Jurkat, Clone E6-1 (cell line): Measurements from ENCODE around the gene PPP1R7. TPM values are rescaled to one million over a fixed set of nuclear protein-coding genes. Genes with fewer than 3 reads are reported as not detected.
A peak's percentile ranks its signal among the peaks of the same experiment; 100 is the strongest.
"Not testable (repeated sequence)": the region's sequence is repeated elsewhere in the genome, so short reads cannot be mapped to it uniquely, and the experiment has no call there.

ENCODE experiments used
- DNase-seq: peaks from one replicate; pipeline ENCODE4 v3.0.0-alpha.2; 2011; ENCODE audit warnings: low read depth, low spot score
- H3K4me3 ChIP-seq: 2 replicates; pipeline ENCODE4 v1.5.1; 2011; ENCODE audit warnings: mild to moderate bottlenecking, low read length, control low read depth, moderate library complexity
- polyA plus RNA-seq: library from polyadenylated mRNA; unstranded; fragments of >200 nt; gene quantifications from one replicate; pipeline ENCODE4 v1.2.1, GENCODE V29; 2012; ENCODE audit warnings: missing spikeins; ENCODE audit not compliant: insufficient read length, insufficient read depth

PPP1R7 gene, protein sequence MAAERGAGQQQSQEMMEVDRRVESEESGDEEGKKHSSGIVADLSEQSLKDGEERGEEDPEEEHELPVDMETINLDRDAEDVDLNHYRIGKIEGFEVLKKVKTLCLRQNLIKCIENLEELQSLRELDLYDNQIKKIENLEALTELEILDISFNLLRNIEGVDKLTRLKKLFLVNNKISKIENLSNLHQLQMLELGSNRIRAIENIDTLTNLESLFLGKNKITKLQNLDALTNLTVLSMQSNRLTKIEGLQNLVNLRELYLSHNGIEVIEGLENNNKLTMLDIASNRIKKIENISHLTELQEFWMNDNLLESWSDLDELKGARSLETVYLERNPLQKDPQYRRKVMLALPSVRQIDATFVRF
- polyA plus RNA-seq = 179 TPM

- H3K4me3 ChIP-seq = peak within 1 kb of the TSS; percentile 88
- DNase-seq = peak; percentile 92
These were observed at the start of gene PPP1R7 for GRCh38 chr2:241149925-241150659. PPP1R7 (plus strand) TSS chr2:241150467; CDS start chr2:241150496, 29 bp downstream.

DNA sequence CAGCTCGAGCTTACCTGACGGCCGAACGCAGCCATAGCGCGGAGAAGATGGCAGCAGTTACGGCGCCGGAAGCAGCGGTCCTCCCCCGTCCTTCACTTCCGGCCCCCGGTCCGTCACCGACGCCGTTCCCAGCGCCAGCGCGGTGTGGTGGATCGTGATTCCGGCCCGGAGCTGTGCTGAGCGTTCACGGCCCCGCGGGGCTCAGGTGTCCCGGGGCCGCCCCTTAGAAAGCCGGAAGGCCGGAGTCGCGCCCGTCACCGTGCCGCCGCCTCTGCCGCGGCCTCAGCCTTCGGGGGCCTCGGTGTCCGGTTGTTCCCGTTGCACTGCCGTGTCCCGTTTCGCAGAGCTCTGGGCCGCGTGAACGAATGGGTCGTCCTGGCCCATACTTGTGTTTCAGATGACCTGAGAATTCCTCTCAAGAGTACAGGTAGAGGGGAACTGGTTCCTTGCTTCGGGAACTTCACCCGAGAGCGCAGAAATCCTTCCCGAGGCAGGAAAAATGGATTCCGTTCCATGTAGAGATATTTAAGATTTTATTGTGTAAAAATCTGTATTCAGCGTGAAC lies 47.9 kb upstream of the PPP1R7 start, which contains the start of gene MTERF4:
TSS of gene MTERF4 (minus strand) at position 49 of the 565 bp plus-strand sequence. CDS start at position 35, 14 bp downstream.
- H3K4me3 ChIP-seq = peak within 1 kb of the TSS; percentile 93
- DNase-seq = peak; percentile 76

DNA sequence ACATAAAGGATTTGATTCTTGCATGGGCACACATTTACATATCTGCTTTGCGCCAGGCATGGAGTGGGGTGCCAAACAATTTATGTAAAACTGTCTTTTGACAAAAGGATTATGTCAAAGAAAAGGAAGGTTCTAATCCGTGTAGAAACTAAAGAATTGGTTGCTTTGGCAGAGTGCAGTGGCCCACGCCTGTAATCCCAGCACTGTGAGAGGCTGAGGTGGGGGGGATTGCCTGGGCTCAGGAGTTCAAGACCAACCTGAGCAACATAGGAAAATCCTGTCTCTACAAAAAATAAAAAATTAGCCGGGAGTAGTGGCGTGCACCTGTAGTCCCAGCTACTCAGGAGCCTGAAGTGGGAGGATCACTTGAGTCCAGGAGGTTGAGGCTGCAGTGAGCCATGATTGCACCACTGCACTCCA lies 47.1 kb upstream of the PPP1R7 start:
- peak overlapping the region; percentile 93 for H3K4me3 ChIP-seq
- DNase-seq = no peak

DNA sequence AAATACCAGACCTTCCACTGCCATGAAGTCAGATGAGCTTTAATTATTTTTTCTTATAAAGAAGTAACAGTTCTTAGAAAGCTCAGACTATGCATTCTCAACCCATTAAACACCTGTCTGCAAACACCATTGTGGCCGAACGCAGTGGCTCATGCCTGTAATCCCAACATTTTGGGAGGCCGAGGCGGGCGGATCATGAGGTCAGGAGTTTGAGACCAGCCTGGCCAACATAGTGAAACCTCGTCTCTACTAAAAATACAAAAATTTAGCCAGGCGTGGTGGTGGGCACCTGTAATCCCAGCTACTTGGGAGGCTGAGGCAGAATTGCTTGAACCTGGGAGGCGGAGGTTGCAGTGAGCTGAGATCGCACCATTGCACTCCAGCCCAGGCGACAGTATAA lies 45.7 kb upstream of the PPP1R7 start:
- H3K4me3 ChIP-seq, DNase-seq: not testable (repeated sequence)

- DNase-seq = no peak
- H3K4me3 ChIP-seq = no peak overlapping the region
These were observed 44.6 kb upstream of the PPP1R7 start for GRCh38 chr2:241105641-241106040.

DNA sequence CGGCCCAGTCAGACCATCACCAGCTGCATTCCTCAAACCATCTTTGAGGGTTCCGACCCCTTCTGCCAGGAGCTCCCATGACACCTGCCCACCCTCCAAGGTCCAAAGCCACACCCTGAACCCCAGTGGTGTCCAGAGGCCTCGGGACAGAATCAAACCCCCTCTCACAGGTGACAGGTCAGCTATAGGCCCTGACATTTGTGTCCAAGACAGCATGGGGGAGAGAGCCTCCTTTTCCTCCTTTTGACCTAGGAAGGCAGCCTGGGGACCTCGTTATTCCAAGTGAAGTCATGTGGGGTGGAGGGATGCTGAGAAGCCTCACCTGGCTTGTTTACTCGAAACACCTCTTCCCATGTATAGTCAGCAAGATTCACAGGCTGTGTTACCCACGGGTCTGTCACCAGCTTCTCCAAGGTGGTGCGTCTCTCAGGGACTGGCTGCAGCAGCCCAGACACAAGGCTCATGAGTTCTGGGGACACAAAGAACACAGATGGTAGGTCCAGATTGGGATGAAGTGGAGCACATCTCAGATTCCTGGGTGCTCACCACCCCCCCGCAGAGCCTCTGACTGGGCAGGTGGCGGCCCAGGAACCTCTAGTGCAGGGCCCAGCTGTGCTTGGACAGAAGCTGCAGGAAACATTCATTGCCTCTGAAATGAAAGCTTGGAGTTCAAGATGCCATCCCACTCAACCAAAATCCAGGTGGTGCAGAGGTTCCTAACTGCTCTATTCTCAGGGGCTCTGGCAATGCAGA lies 43.1 kb upstream of the PPP1R7 start:
- DNase-seq = no peak
- H3K4me3 ChIP-seq = no peak overlapping the region

DNA sequence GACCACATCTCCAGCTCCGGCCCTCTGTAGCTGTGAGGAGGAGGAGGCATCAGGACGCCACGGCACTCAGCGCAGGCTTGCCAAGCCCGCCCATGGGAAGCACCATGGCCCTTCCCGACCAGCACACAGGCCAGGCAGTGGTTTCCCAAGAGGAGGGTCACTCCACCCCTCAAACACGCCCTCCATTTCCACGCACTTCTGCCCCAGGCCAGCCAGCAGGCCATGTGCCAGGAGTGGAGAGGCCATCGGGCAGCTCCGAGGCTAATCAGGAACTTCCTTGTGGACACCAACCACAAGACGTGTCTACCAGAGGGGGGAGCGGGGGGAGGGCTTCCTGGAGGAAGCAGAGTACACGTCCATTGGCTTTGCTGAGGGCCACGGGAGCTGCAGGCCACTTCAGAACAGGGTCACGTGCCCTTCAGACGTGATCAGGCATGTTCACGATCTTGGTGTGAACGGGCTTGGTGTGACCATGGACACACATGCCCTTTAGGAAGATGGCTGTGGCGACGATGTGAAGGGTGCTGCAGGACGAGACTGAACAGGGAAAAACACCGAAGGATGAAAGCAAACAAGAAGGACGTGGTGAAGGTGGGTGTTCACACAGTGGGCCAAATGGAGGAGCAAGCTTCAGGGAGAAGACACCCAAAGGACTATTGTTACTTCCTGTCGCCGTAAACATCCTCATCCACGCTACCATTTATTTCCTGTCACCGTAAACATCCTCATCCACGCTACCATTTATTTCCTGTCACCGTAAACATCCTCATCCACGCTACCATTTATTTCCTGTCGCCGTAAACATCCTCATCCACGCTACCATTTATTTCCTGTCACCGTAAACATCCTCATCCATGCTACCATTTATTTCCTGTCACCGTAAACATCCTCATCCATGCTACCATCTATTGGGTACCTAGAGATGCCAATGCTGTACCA lies 41.7 kb upstream of the PPP1R7 start:
- no peak overlapping the region for H3K4me3 ChIP-seq
- DNase-seq = peak; percentile 14

DNA sequence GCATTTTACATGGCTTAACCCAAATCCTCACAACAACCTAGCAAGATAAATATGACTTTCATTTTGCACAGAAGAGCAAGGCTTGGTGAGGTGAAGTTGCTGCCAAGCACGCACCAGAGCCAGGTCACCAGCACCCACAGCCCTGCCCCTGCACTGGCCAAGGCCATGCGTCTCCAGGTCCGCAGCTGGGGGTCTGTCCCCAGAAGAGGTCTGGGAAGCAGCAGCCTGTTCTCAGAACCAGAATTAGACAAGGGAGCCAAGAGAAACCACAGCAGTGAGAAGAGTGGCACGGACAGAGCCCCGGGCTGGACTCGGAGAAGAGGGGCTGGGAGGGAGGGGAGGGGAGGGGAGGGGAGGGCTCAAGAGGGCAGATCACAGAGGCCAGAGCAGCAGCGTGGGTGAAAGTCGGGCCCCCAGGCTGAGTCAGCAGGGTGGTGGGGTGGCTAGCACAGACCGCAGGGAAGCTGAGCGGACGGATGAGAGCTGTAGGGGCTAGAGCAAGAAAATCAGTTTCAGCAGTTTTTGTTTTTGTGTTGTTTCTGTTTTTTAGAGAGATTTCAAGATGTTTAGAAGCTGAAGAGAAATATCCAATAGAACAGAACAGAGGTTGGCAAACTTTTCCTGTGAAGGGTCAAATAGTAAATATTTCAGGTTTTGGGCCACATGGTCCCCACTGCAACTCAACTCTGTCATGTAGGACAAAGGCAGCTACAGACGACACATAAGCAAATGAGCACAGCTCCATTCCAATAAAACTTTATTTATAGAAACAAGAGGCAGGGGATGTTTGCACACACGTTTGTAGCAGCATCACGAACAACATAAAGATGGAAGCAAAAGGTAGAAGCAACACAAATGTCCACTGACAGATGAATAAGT lies 40.8 kb upstream of the PPP1R7 start:
- no peak for DNase-seq
- no peak overlapping the region for H3K4me3 ChIP-seq

DNA sequence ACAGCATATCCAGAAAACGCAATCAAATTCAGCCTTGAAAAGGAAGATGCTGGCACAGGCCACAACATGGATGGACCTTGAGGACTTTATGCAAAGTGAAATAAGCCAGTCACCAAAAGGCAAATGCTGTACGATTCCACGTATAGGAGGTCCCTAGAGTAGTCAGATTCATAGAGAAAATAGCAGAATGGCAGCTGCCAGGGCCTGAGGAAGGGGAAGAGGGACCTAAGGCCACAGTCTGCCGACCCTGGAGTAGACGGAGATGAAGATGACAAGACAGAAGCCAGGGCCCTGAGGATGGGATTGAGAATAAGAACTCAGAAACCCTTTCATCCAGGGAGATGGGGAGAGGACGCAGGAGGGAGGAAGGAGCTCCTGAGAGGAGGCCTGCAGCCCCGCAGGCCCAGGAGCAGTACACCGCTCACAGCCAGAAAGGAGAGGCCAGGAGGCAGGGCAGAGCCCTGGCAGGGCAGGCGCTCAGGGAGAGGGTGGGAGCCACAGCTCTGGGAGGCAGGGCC lies 40.1 kb upstream of the PPP1R7 start:
- H3K4me3 ChIP-seq = no peak overlapping the region
- DNase-seq = no peak

DNA sequence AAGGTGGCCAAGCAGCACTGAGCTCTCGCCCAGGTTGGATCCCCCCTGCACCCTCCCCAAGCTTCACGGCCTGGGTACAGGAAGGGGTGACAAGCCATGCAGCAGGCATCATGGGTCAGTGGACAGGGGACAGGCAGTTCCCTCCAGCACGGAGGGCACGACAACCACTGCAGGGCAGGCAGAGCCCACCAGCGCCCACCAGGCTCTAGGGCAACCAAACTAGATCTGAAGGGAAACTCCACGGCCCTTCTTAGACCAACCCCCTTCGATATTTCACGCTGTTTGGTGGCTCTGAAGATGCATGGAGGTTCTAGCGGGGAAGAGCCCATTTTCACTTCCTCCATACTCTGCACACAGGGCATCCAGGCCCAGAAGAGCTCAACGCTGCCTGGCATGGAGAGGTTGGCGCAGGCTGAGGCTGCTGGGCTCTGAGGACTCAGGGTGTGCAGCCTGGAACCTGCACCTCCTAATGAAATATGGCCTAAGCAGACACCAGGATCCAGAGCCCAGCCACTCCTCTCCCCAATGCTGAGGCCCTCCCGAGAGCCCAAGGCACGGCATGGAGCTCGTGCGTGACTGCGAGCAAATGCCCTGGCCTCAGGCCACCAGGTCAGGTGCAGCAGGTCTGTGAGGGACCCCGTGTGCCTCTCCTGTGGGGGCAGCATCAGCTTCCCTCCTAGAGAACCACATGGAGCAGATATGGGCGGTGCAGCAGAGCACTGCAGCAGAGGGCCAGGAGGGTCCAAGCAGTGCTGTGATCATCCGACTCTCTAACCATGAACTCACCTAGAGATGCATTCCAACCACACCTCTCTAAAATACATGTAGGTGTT lies 39.4 kb upstream of the PPP1R7 start:
- no peak for DNase-seq
- no peak overlapping the region for H3K4me3 ChIP-seq

DNA sequence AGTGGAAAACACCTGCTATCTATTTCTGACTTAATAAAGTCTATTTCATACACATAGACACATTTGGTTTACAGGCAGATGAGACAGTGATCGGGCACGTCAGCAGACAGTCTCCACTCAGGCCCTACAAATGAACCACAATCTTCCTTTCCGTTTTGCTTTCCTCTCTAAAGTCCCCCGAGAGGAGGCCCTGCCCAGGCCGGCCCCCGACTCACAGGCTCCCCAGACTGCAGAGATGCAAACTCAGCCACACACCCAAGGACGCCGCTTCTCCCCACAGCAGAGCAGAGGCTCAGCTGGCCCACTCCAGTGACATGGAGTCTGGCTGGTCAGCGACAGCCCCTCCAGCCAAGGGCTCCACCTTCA lies 38.8 kb upstream of the PPP1R7 start:
- DNase-seq = no peak
- no peak overlapping the region for H3K4me3 ChIP-seq

DNA sequence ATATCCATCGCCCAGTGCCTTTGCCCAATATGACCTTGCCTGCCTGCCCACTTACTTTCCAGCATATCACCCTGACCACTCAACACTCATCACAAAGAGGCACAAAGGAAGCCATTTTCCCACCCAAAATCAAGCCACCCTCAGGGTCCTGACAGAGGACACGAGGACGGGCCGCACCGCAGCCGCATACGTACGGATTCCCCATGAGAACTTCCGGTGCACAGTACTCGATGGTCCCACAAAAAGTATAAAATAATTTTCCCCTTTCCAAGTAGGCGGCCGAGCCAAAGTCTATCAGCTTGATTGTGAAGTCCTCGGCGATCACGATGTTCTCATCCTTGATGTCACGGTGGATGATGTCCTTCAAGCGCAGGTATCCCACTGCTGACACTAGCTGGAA lies 38.2 kb upstream of the PPP1R7 start:
- H3K4me3 ChIP-seq = no peak overlapping the region
- DNase-seq = no peak

GRCh38 chr2:241112592-241112991 lies 37.7 kb upstream of the PPP1R7 start:
- H3K4me3 ChIP-seq = no peak overlapping the region
- DNase-seq = peak; percentile 48

DNA sequence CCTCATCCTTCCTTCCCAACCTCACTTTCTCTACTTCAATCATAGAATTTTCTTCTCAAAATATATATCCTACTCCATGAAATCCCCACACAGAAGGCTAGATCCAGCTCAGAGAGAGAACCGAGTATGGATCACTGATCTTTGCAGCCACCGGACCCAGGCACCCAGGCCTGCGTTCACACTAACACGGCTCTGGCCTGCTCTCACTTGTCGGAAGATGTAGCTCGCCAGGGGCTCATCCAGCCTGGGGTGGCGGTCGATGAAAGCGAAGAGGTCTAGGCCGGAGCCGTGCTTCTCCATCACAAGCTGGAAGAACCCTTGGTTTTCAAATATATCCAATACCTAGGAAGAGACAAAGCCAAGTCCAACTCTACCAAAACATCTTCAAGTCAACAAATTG lies 35.4 kb upstream of the PPP1R7 start:
- DNase-seq = no peak
- H3K4me3 ChIP-seq = no peak overlapping the region

DNA sequence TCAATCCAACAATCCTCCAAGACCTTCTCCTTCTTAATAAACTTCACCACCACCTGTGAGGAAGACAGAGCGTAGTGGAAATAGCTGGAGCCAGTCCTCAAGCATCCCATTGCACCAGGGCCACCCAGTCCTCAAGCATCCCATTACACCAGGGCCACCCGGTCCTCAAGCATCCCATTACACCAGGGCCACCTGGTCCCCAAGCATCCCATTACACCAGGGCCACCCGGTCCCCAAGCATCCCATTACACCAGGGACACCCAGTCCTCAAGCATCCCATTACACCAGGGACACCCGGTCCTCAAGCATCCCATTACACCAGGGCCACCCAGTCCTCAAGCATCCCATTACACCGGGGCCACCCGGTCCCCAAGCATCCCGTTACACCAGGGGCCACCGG lies 34.9 kb upstream of the PPP1R7 start:
- DNase-seq = no peak
- no peak overlapping the region for H3K4me3 ChIP-seq
